HepG2 (cell line): ENCODE data around the gene KCNH8. TPM values are rescaled to one million over a fixed set of nuclear protein-coding genes. Genes with fewer than 3 reads are reported as not detected.

ENCODE experiments used
- ATAC-seq: fragments of 200-7000 bp; cut with Tn5 transposase; 3 replicates; pipeline ENCODE4 v1.9.1; 2020; ENCODE audit warnings: mild to moderate bottlenecking, moderate library complexity
- BruUV-seq: library from RNA; stranded (reverse); fragments of 400-500 nt; replicated peaks from 2 replicates; lab custom pipeline; 2021; lab: Mats Ljungman, UMichigan
- CTCF ChIA-PET: fragments of 300-600 bp; formaldehyde crosslinking; extraction: SDS; loops from one replicate; lab custom pipeline; 2021; ENCODE audit warnings: low total read pairs, inconsistent platforms, low intra/inter-chr PET ratio; lab: Yijun Ruan, JAX
- POLR2A ChIA-PET: fragments of 350-600 bp; sonication (Branson Sonifier 250); formaldehyde crosslinking; loops from one replicate; lab custom pipeline; 2020; ENCODE audit warnings: antibody characterized with exemption, inconsistent platforms; lab: Yijun Ruan, JAX
- DNase-seq: peaks from one replicate; pipeline ENCODE4 v3.0.0-alpha.2; 2015; ENCODE audit warnings: low spot score
- FAIRE-seq: peaks from 3 replicates; lab custom pipeline; 2011; peaks lifted over from hg19 to GRCh38; lab: Jason Lieb, UNC
- H2AFZ ChIP-seq: one replicate; pipeline ENCODE4 v1.6.1; 2011; ENCODE audit warnings: low read length, inconsistent platforms
- H3K27ac ChIP-seq: fragments of 300-600 bp; 3 replicates; pipeline ENCODE4 v1.8.0; 2011; ENCODE audit warnings: mixed run types, mild to moderate bottlenecking, mixed read lengths, low read length, inconsistent platforms; ENCODE audit not compliant: insufficient read depth; ENCODE audit errors: extremely low read length
- H3K27me3 ChIP-seq, 2 experiments: fragments of 200-600 bp in 1 of 2; 2 replicates in 1 of 2; 3 replicates in 1 of 2; pipeline versions ENCODE4 v1.6.0 to v1.8.0; 2011; ENCODE audit warnings: low read length in 2 of 2, mild to moderate bottlenecking in 2 of 2, moderate library complexity in 2 of 2, inconsistent platforms in 1 of 2; ENCODE audit not compliant: insufficient read depth in 2 of 2, control insufficient read depth in 1 of 2
- H3K36me3 ChIP-seq, 2 experiments: fragments of 200-600 bp in 1 of 2; replicated peaks in 1 of 2; 2 replicates in 1 of 2; 3 replicates in 1 of 2; pipeline versions ENCODE4 v1.5.1 to v1.8.0; 2011; ENCODE audit warnings: low read length in 2 of 2, inconsistent platforms in 1 of 2; ENCODE audit not compliant: insufficient read depth in 2 of 2, control insufficient read depth in 1 of 2
- H3K4me1 ChIP-seq: 2 replicates; pipeline ENCODE4 v1.5.1; 2012; ENCODE audit warnings: low read length, inconsistent platforms; ENCODE audit not compliant: insufficient read depth
- H3K4me2 ChIP-seq: 2 replicates; pipeline ENCODE4 v1.6.0; 2011; ENCODE audit warnings: low read depth, low read length, inconsistent platforms
- H3K4me3 ChIP-seq, 3 experiments: fragments of 200-600 bp in 1 of 3; sonication (generic), shearing (Covaris generic) in 1 of 3; replicated peaks in 1 of 3; 2 replicates each; pipeline ENCODE4 v1.5.1; 2011 to 2016; ENCODE audit warnings: low read length in 3 of 3, inconsistent platforms in 2 of 3, low read depth in 2 of 3, mild to moderate bottlenecking in 2 of 3, control low read depth in 1 of 3, mixed read lengths in 1 of 3; ENCODE audit not compliant: insufficient read depth in 1 of 3
- H3K79me2 ChIP-seq: one replicate; pipeline ENCODE4 v1.6.1; 2011; ENCODE audit warnings: low read length, inconsistent platforms; ENCODE audit not compliant: insufficient read depth
- H3K9ac ChIP-seq: 2 replicates; pipeline ENCODE4 v1.6.0; 2011; ENCODE audit warnings: mild to moderate bottlenecking, low read depth, low read length, inconsistent platforms; ENCODE audit not compliant: insufficient read depth
- H3K9me3 ChIP-seq: 2 replicates; pipeline ENCODE4 v1.5.1; 2012; ENCODE audit warnings: mild to moderate bottlenecking, low read length
- H4K20me1 ChIP-seq: 2 replicates; pipeline ENCODE4 v1.6.0; 2011; ENCODE audit warnings: inconsistent platforms, mild to moderate bottlenecking, low read length, moderate library complexity; ENCODE audit not compliant: insufficient read depth
- CBX2 ChIP-seq, 2 experiments: fragments of 200-600 bp in 1 of 2; sonication (generic); formaldehyde crosslinking in 1 of 2; IDR thresholded peaks; 2 replicates each; pipeline versions ENCODE4 v1.7.0 to v1.8.1; 2018 to 2022; ENCODE audit warnings: low read depth in 2 of 2, low read length in 1 of 2, mild to moderate bottlenecking in 1 of 2, missing genetic modification reagents in 1 of 2
- EP300 ChIP-seq, 3 experiments: sonication (generic) in 1 of 3; formaldehyde crosslinking in 1 of 3; IDR thresholded peaks; 2 replicates each; pipeline versions ENCODE4 v1.5.1 to v1.6.1; 2011 to 2020; ENCODE audit warnings: low read depth in 2 of 3, low read length in 2 of 3, borderline replicate concordance in 1 of 3, improper control_type of control experiment in 1 of 3, mild to moderate bottlenecking in 1 of 3, missing genetic modification reagents in 1 of 3, moderate library complexity in 1 of 3
- GZF1 ChIP-seq: sonication (generic); formaldehyde crosslinking; IDR thresholded peaks from 2 replicates; pipeline ENCODE4 v1.5.1; 2020; ENCODE audit warnings: mild to moderate bottlenecking, missing genetic modification reagents
- HMG20B ChIP-seq: conservative IDR thresholded peaks from 2 replicates; pipeline ENCODE4 v1.6.1; 2016; ENCODE audit warnings: missing genetic modification reagents, missing compliant biosample characterization
- PCBP1 ChIP-seq: fragments of 200-400 bp; formaldehyde crosslinking; IDR thresholded peaks from 2 replicates; pipeline ENCODE4 v1.6.1; 2017; ENCODE audit warnings: mild to moderate bottlenecking, low read depth, low read length, borderline replicate concordance
- PHF20 ChIP-seq: sonication (generic); formaldehyde crosslinking; IDR thresholded peaks from 2 replicates; pipeline ENCODE4 v1.5.0; 2020; ENCODE audit warnings: mild to moderate bottlenecking, missing genetic modification reagents
- RNF2 ChIP-seq: fragments of 450-650 bp; conservative IDR thresholded peaks from 2 replicates; pipeline ENCODE4 v1.6.1; 2016; ENCODE audit warnings: low read depth
- TSC22D2 ChIP-seq: sonication (generic); formaldehyde crosslinking; IDR thresholded peaks from 2 replicates; pipeline ENCODE4 v1.5.1; 2020; ENCODE audit warnings: missing genetic modification reagents, mild to moderate bottlenecking, borderline replicate concordance
- ZNF17 ChIP-seq: sonication (generic); formaldehyde crosslinking; IDR thresholded peaks from 2 replicates; pipeline ENCODE4 v1.5.0; 2020; ENCODE audit warnings: mild to moderate bottlenecking, missing genetic modification reagents
- ZNF441 ChIP-seq: sonication (generic); formaldehyde crosslinking; IDR thresholded peaks from 2 replicates; pipeline ENCODE4 v1.7.0; 2021; ENCODE audit warnings: missing genetic modification reagents, borderline replicate concordance
- ZNF530 ChIP-seq: sonication (generic); formaldehyde crosslinking; IDR thresholded peaks from 2 replicates; pipeline ENCODE4 v1.5.0; 2020; ENCODE audit warnings: low read depth, mild to moderate bottlenecking, missing genetic modification reagents
- WGBS: methylation state at CpG from one replicate; pipeline ENCODE4 v1.1.6; 2017; ENCODE audit warnings: low lambda C conversion rate; 5-methylcytosine and 5-hydroxymethylcytosine counted together
- in situ Hi-C: cut with HindIII; loops from 2 replicates; pipeline ENCODE4 v1.10.0; 2017; ENCODE audit warnings: low pct_unique_long_range_greater_than_20kb; ENCODE audit not compliant: extremely low pct_ligation_motif_present
- intact Hi-C: fragments of 100-400 bp; cut with micrococcal nuclease; formaldehyde crosslinking; loops from one replicate; pipeline ENCODE4 v1.10.0; 2022; ENCODE audit not compliant: unreplicated experiment
- polyA plus RNA-seq, 8 experiments: library from polyadenylated mRNA; depleted of rRNA in 3 of 8; stranded (reverse) in 7 of 8; unstranded in 1 of 8; fragments of >200 nt; fragmentation: Illumina TruSeq in 4 of 8; extraction: Trizol in 4 of 8; gene quantifications; 2 replicates each; pipeline versions ENCODE4 v1.2.1 to v1.2.3, GENCODE V29; 2011 to 2016; ENCODE audit warnings: low read depth in 4 of 8, missing spikeins in 1 of 8, mixed read lengths in 1 of 8; ENCODE audit not compliant: insufficient read depth in 1 of 8
- total RNA-seq, 5 experiments: library from RNA; depleted of rRNA; stranded (reverse); fragments of >200 nt; fragmentation: Illumina TruSeq; extraction: Trizol; gene quantifications; 2 replicates each; pipeline ENCODE4 v1.2.3, GENCODE V29; 2016; ENCODE audit warnings: low read depth in 1 of 5
- TF ChIP-seq, protein P1 (sequence below): sonication (generic); formaldehyde crosslinking; IDR thresholded peaks from 2 replicates; pipeline ENCODE4 v1.5.1; 2020; ENCODE audit warnings: missing genetic modification reagents, mild to moderate bottlenecking, borderline replicate concordance
- TF ChIP-seq, protein P2 (sequence below): sonication (generic); formaldehyde crosslinking; IDR thresholded peaks from 2 replicates; pipeline ENCODE4 v1.4.0; 2020; ENCODE audit warnings: mild to moderate bottlenecking, missing genetic modification reagents
- TF ChIP-seq, protein P3 (sequence below): sonication (generic); formaldehyde crosslinking; IDR thresholded peaks from 2 replicates; pipeline ENCODE4 v1.5.0; 2020; ENCODE audit warnings: missing genetic modification reagents

KCNH8 gene
- total and polyA plus RNA-seq, 2 of the 13 experiments (the other 11 are each of a cell fraction or from before 2014, with no cell fraction given) = 0.04 TPM; not detected in 1

DNA sequence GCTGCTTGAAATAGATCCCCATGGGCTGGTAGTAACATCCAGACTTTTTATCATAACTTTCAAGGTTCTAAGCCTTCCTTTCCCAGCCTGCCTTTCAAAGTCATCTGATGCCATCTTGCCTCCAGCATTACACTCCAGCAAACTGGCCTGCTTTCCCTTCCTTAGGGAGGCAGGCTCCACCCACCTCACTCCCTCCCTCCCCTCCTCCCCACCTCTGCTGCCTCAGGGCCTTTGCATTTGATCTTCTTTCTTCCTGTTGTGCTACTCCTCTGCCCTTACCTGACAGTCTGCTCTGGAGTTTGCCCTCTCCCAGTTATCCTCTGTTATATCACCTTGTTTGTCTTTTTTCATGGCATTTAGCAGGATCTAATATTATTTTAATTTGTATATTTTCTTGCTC lies 319.5 kb downstream of the KCNH8 start:
- CTCF ChIA-PET = no interaction called here
- peaks cover 36% of the 10 kb centered on the region for H3K9me3 ChIP-seq
- no peak for DNase-seq
- H3K27ac ChIP-seq = no peak overlapping the region
- no peak overlapping the region for H2AFZ ChIP-seq
- no peak for TF ChIP-seq CBX2 (IDR thresholded peaks at IDR 0.05; ENCODE audit: low read depth, low read length)
- TF ChIP-seq CBX2 (CRISPR knock-in tag; IDR thresholded peaks at IDR 0.05; ENCODE audit: low read depth) = no peak
- TF ChIP-seq PHF20 (CRISPR knock-in tag) = no peak
- ATAC-seq = no peak
- intact Hi-C loops = no loop called here
- H4K20me1 ChIP-seq = no peaks in the 10 kb centered on the region
- FAIRE-seq = no peak
- in situ Hi-C loops = no loop called here
- no TSS peak for BruUV-seq
- no peaks in the 10 kb centered on the region for H3K27me3 ChIP-seq
- POLR2A ChIA-PET = no interaction called here
- no peak overlapping the region for H3K4me2 ChIP-seq
- no peaks in the 10 kb centered on the region for H3K79me2 ChIP-seq
- no peaks in the 10 kb centered on the region for H3K4me1 ChIP-seq
- H3K36me3 ChIP-seq = no peaks in the 10 kb centered on the region
- no peak overlapping the region for H3K4me3 ChIP-seq
- H3K9ac ChIP-seq = no peak overlapping the region

DNA sequence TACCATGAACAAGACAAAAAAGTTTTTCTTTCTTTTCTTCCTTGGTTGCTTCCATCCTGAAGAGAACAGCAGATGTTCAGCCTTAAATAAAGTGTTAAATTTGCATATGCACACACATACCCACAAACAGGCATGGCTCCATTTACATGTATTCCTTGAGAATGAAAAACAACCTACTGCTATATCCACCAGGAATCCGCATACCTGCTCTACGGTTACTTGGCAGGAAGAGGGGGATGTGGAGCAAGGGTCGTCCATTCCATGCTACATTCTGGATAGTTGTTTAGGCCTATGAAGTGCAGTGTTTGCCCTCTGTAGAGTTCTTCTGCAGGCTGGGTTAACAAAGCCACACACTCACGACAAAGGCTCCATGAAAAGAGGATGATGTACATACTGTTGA lies 322.8 kb downstream of the KCNH8 start:
- WGBS = 6% methylated on average over 4 of the region's 4 CpGs
- no peak overlapping the region for H3K9ac ChIP-seq
- TF ChIP-seq, protein P1, sequence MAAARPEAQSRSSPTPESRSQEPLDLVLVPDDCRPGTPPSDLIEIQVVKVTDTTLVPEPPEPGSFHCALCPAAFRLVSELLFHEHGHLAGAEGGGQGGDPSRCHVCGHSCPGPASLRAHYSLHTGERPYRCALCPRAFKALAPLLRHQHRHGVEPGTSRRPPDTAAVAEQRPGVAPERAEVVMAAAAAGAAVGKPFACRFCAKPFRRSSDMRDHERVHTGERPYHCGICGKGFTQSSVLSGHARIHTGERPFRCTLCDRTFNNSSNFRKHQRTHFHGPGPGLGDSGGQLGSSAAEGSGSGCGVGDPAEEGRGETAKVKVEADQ (CRISPR knock-in tag) = no peak
- TF ChIP-seq TSC22D2 (CRISPR knock-in tag) = no peak
- TF ChIP-seq, protein P2, sequence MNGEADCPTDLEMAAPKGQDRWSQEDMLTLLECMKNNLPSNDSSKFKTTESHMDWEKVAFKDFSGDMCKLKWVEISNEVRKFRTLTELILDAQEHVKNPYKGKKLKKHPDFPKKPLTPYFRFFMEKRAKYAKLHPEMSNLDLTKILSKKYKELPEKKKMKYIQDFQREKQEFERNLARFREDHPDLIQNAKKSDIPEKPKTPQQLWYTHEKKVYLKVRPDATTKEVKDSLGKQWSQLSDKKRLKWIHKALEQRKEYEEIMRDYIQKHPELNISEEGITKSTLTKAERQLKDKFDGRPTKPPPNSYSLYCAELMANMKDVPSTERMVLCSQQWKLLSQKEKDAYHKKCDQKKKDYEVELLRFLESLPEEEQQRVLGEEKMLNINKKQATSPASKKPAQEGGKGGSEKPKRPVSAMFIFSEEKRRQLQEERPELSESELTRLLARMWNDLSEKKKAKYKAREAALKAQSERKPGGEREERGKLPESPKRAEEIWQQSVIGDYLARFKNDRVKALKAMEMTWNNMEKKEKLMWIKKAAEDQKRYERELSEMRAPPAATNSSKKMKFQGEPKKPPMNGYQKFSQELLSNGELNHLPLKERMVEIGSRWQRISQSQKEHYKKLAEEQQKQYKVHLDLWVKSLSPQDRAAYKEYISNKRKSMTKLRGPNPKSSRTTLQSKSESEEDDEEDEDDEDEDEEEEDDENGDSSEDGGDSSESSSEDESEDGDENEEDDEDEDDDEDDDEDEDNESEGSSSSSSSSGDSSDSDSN (CRISPR knock-in tag) = no peak
- no peak for TF ChIP-seq HMG20B
- no peak for TF ChIP-seq GZF1 (CRISPR knock-in tag)
- TF ChIP-seq, protein P3, sequence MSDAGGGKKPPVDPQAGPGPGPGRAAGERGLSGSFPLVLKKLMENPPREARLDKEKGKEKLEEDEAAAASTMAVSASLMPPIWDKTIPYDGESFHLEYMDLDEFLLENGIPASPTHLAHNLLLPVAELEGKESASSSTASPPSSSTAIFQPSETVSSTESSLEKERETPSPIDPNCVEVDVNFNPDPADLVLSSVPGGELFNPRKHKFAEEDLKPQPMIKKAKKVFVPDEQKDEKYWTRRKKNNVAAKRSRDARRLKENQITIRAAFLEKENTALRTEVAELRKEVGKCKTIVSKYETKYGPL (CRISPR knock-in tag) = no peak
- no peak for TF ChIP-seq ZNF441
- TF ChIP-seq RNF2 = no peak
- TF ChIP-seq EP300 (IDR thresholded peaks at IDR 0.05; ENCODE audit: low read depth in 2 of 2, low read length in 2 of 2) = no peak
- no peak for TF ChIP-seq EP300 (CRISPR knock-in tag; IDR thresholded peaks at IDR 0.05; ENCODE audit: borderline replicate concordance)
- no peak for TF ChIP-seq ZNF17 (CRISPR knock-in tag)
- TF ChIP-seq ZNF530 = no peak
- no peak for TF ChIP-seq PCBP1

More for the DNA sequence above, 322.8 kb downstream of the KCNH8 start:
- Histone ChIP-seq H3K27me3 (no peaks in the 10 kb centered on the region), H3K9me3 (peaks cover 34% of the 10 kb centered on the region), H3K36me3 (no peaks in the 10 kb centered on the region), H3K79me2 (no peaks in the 10 kb centered on the region), H3K27ac (no peak overlapping the region), H3K4me3 (no peak overlapping the region), H3K4me1 (no peaks in the 10 kb centered on the region), H3K4me2 (no peak overlapping the region), H2AFZ (no peak overlapping the region), H4K20me1 (no peaks in the 10 kb centered on the region)
- FAIRE-seq (no peak), ATAC-seq (no peak), DNase-seq (no peak)
- in situ Hi-C loops (no loop called here), intact Hi-C loops (no loop called here)
- ChIA-PET CTCF (no interaction called here), POLR2A (no interaction called here)
- no TSS peak for BruUV-seq
